GM21423 (cell line): ENCODE data around the gene ACAD9.
"Not testable (repeated sequence)": the region's sequence is repeated elsewhere in the genome, so short reads cannot be mapped to it uniquely, and the experiment has no call there.

ENCODE experiments used
- ATAC-seq: cut with Tn5 transposase; IDR thresholded peaks from one replicate; pipeline ENCODE4 v1.9.1; 2021; ENCODE audit warnings: mild to moderate bottlenecking, moderate library complexity; ENCODE audit not compliant: unreplicated experiment

The ACAD9 gene

GRCh38 chr3:128879125-128879969 is at the start of gene ACAD9:
Gene ACAD9, plus strand, starts transcription at chr3:128879620. Its CDS starts 72 bp downstream, at chr3:128879692.
- peak; percentile 93 for ATAC-seq

GRCh38 chr3:128829925-128830625 is 49.3 kb upstream of the ACAD9 start:
- ATAC-seq: not testable (repeated sequence)

GRCh38 chr3:128830762-128831161 is 48.7 kb upstream of the ACAD9 start:
- ATAC-seq: not testable (repeated sequence)

GRCh38 chr3:128832979-128833378 is 46.4 kb upstream of the ACAD9 start:
- not testable (repeated sequence) for ATAC-seq

- ATAC-seq: no peak
Observed at GRCh38 chr3:128835096-128835495, 44.3 kb upstream of the ACAD9 start.

GRCh38 chr3:128841926-128842920 is 37.2 kb upstream of the ACAD9 start:
- ATAC-seq: no peak

- ATAC-seq: no peak
Observed at GRCh38 chr3:128844502-128844901, 34.9 kb upstream of the ACAD9 start.

- no peak for ATAC-seq
Observed at GRCh38 chr3:128845119-128845777, 34.2 kb upstream of the ACAD9 start.

GRCh38 chr3:128845778-128846485 is 33.5 kb upstream of the ACAD9 start:
- peak; percentile 64 for ATAC-seq

- no peak for ATAC-seq
Observed at GRCh38 chr3:128846486-128846891, 32.9 kb upstream of the ACAD9 start.

GRCh38 chr3:128847666-128848370 is 31.6 kb upstream of the ACAD9 start:
- ATAC-seq: no peak

GRCh38 chr3:128848936-128849335 is 30.5 kb upstream of the ACAD9 start:
- no peak for ATAC-seq

GRCh38 chr3:128849911-128850455 is 29.4 kb upstream of the ACAD9 start:
- no peak for ATAC-seq

GRCh38 chr3:128850544-128850943 is 28.9 kb upstream of the ACAD9 start:
- ATAC-seq: no peak

GRCh38 chr3:128851601-128852000 is 27.8 kb upstream of the ACAD9 start:
- no peak for ATAC-seq

GRCh38 chr3:128853826-128854225 is 25.6 kb upstream of the ACAD9 start:
- no peak for ATAC-seq

GRCh38 chr3:128854475-128854874 is 24.9 kb upstream of the ACAD9 start:
- ATAC-seq: no peak

- ATAC-seq: no peak
Observed at GRCh38 chr3:128855569-128855968, 23.9 kb upstream of the ACAD9 start.

- ATAC-seq: no peak
Observed at GRCh38 chr3:128858167-128858566, 21.3 kb upstream of the ACAD9 start.
